Coronary artery (tissue), 2 donors: Measurements from ENCODE around the gene PPIL4.

Experiments
- DNase-seq: peaks from one replicate; pipeline ENCODE4 v3.0.0-alpha.2; 2017; ENCODE audit warnings: low spot score
- H3K27ac ChIP-seq, 2 donors: fragments of 200-600 bp; sonication (generic); one replicate each; pipeline ENCODE4 v1.5.1; 2016 to 2019
- H3K4me3 ChIP-seq: fragments of 200-600 bp; sonication (generic); 2 replicates; pipeline ENCODE4 v1.5.1; 2016; ENCODE audit warnings: mild to moderate bottlenecking, moderate library complexity
- TF ChIP-seq, protein P1 (sequence below): fragments of 200-600 bp; sonication (generic); IDR thresholded peaks from one replicate; pipeline ENCODE4 v1.5.1; 2019; ENCODE audit warnings: antibody characterized with exemption

The PPIL4 gene

DNA sequence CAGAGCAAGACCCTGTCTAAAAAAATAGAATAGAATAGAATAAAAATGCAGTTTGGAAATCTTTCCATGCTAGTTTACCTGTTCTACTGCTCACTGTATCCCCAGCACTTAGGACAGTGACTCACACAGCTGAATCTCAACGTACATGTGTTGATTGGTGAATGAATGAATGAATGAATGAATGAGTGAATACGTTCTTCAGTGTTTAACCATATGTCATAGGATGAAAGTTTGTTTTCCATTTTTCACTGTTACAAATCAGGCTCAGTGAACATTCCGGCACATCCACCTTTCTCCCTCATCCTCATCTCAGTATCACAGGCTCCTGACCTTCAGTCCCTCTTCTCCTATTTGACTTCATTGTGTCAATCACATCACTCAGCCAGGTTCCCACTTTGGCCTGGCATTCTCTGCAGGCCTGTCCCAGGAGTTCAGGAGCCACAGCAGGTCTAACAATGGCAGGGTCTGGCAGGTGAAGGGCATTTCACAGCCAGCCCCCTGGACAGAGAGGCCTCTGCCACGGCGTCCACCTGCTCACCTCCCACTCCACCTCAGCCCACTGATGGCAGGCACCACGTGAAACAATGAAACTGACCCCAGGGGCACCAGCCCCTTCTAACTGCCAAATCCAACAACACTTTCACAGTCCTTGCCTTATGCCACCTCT, 68.9 kb downstream of the PPIL4 start:
- TF ChIP-seq, protein P1, sequence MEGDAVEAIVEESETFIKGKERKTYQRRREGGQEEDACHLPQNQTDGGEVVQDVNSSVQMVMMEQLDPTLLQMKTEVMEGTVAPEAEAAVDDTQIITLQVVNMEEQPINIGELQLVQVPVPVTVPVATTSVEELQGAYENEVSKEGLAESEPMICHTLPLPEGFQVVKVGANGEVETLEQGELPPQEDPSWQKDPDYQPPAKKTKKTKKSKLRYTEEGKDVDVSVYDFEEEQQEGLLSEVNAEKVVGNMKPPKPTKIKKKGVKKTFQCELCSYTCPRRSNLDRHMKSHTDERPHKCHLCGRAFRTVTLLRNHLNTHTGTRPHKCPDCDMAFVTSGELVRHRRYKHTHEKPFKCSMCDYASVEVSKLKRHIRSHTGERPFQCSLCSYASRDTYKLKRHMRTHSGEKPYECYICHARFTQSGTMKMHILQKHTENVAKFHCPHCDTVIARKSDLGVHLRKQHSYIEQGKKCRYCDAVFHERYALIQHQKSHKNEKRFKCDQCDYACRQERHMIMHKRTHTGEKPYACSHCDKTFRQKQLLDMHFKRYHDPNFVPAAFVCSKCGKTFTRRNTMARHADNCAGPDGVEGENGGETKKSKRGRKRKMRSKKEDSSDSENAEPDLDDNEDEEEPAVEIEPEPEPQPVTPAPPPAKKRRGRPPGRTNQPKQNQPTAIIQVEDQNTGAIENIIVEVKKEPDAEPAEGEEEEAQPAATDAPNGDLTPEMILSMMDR = no peak
- Histone ChIP-seq H3K4me3 (no peak overlapping the region), H3K27ac (no peak overlapping the region)
- DNase-seq = peak; percentile 53

DNA sequence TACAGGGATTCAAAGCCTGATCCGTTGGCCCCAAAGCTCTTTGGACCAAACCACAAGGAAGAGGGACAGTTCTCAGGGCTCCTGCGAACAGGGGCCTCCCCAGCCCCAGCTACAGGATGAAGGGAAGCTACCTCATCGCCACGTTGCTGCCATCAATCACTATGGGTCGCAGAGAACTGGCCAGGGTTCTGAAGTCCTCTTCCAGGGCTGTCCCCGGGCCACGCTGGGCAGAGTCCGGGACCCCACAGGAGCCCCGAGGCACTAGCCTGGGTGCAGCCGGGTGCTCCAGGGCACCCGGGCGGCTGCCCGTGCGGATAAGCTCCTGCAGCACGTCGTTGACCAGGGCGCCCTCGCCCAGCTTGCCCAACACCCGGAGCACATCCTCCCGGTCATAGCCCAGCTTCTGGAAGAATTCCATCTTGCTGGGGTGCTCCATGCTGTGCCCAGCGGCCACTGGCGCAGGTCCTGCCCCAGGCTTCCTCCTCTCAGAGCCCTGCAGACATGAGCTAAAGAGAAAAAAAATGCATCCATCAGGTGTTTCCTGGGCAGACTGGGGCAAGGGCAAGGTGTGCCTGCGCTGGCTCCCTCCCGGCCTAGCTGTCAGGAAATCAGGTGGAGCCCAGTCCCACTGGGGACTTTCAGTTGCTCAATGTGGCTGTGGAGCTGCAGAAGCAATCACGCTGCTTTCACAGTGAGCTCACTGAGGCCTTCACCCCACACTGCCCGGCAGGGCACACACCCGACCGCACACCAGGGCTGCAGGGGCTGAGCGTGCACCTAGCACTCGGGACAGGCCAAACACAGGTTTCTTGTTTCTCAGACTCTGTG, 71.5 kb downstream of the PPIL4 start:
- Histone ChIP-seq H3K4me3 (no peak overlapping the region), H3K27ac (no peak overlapping the region)
- TF ChIP-seq, protein P1 = no peak
- no peak for DNase-seq

DNA sequence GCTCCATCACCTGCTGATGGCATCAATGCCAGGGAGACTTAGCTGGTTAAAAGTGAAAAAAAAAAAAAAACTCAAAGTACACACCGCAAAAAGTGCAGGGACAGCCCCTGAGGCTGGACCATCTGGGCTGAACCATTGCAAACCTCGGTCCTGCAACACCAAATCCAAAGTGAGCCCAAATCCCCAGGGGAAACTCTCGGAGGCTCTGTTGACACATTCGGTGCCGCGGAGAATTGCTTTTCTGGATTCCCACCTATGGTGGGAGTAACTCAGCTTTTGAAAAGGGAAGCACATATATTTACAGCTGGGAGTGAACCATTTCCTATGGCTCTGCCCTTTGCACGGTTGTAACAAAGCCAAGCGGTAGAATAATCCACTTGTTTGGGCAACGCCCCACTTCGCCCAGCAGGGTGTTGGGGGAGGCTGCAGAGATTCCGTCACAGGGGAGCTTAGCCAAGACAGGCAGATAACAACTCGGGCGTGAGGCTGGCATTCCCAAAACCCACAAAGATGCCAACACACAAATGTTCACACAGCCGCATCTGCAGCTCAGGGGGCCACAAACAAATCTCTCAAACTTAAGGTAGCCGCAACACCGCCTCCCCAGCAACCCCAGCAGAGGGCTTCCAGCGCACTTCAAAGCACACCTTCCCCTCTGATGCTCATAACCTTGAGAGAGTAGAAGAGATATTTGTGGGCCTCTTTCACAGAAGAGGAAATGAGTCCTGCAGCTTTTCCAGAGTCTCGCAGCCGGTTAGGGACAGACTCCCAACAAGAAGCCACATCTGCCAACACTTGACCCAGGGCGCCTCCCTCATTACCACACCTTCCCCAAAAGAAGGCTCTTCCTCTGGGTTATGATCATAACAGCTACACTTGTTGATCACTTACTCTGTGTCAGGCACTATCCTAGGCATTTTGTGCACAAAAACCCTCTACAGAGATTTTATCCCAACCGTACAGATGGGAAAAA, 72.5 kb downstream of the PPIL4 start:
- TF ChIP-seq, protein P1 = no peak
- DNase-seq = no peak
- Histone ChIP-seq H3K27ac (no peak overlapping the region), H3K4me3 (no peak overlapping the region)

DNA sequence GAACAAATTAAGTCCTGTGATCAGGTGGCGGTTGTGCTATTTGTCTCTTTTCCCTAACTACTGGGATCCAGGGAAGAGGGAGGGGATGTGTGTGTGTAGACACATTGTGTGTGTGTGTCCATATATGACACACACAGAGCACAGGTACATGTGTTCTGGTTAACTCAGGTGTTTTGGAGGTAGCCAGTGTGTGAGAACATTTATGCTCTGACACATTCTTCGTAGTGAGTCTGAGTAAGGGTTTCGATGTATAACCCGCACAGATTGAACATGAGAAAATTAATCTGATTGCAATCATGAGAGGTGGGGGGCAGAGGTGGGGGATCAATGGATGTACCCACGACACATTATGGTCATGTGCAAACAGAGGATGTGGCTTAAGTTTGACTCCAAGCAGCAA, 73.6 kb downstream of the PPIL4 start:
- no peak for DNase-seq
- no peak overlapping the region for H3K4me3 ChIP-seq
- TF ChIP-seq, protein P1 = no peak
- no peak overlapping the region for H3K27ac ChIP-seq

DNA sequence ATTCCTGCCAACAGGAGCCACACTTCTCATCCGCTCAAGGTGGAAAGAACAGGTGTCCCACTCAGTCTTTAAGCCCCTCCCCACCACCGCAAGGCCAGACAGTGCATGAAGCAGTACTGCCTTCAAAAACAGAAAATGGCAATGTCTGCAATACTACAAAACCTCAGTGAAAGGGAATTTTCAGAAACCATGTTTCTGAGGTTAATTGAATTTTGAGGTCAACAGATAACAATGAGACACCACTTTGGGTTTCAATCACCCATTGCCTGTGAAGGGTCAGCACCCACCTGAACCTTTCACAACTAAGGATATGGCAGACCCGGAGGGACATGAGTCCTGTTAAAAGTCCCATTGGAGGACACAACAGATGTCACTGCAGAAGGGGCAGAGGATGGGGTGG, 74.0 kb downstream of the PPIL4 start:
- no peak overlapping the region for H3K27ac ChIP-seq
- H3K4me3 ChIP-seq = no peak overlapping the region
- DNase-seq = no peak
- TF ChIP-seq, protein P1 = no peak

DNA sequence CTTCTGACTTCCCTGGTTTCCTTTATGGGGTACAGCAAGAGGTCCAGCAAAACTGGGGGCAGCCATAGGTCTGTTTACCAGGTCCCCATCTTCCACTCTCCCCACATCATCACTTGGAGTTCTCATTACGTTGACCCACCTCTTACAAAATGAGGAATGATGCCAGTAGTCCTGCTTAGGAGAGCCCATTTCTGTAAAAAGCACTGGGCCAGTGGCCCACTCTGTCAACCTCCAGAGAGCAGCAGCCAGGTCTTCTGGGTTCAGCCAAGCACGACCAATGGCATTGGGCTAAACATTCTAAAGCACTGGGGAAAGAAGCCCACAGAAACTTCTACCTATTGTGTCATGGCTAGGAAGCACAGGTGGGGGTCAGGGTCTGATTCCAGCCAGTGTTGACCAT, 74.9 kb downstream of the PPIL4 start:
- no peak overlapping the region for H3K27ac ChIP-seq
- no peak overlapping the region for H3K4me3 ChIP-seq
- TF ChIP-seq, protein P1 = no peak
- DNase-seq = no peak
